Cerebellar nuclear complex (tissue), 1 donor: Measurements from ENCODE around the gene SKIDA1.

ENCODE experiments used
- DNase-seq, 2 experiments: peaks; one replicate each; lab custom pipeline; 2025; lab: John Stamatoyannopoulos, UW

Gene SKIDA1

DNA sequence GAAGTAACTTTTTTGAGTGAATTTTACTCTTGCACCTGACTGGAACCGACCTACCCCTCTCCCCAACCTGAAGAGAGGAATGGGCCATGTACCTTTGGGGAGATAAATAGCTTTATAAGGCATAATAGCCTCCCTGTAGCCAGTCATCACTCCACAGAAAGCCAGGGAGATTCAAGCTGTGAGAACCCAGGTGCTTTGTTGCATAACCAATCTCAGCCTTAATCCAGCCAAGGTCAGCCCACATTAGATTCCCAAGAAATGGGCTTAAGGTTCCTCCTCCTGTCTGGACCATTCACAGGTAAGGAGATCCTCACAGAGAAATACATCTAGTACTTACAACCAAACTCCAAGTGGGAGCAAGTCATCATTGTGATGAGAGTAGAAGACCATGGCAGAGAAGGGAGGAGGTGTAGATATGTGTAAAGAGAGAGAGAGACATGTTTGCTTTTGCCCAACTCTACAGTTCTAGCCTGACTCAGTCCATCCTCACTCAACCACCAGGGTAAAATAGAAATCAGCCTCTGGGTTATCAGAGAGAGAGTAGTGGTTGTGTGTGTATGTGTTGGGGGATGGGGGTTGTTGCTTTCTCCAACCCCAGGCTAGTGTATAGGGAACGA is 23.6 kb downstream of the SKIDA1 start:
- DNase-seq, result no peak

DNA sequence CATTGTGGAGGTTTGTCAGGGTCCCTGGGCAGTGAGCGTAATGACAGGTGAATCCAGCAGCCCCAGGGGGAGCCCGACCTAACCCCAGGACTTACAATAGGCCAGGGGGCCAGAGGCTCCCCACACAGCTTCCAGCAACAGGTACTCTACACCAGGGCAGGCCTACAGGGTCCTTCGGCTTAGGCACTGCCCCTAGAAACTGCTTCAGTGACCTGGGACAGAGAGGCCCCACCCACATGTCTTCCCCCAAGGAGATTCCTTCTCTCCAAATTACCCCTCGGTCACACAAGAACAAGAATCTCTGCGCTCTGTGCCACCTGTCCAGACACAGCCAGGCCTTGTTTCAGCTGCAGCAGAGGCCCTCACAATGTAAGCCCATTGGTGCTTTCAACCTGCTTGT is 24.4 kb downstream of the SKIDA1 start:
- no peak for DNase-seq

DNA sequence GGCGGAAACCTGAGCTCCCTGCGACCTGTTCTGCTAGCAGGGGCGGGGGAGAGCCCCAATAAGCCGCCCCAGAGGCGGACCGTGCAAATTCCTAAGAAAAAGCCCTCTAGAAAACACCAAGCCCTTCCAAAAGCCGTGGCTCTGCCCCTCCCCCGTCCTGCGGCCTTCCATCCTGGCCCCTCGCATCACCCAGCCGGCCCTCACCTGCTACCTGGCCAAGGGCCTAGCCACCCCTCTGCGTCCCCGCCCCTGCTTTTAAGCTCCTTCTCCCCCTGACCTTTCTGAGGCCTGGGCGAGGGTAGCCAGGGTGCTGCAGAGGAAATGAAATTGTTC is 24.9 kb downstream of the SKIDA1 start:
- no peak for DNase-seq

DNA sequence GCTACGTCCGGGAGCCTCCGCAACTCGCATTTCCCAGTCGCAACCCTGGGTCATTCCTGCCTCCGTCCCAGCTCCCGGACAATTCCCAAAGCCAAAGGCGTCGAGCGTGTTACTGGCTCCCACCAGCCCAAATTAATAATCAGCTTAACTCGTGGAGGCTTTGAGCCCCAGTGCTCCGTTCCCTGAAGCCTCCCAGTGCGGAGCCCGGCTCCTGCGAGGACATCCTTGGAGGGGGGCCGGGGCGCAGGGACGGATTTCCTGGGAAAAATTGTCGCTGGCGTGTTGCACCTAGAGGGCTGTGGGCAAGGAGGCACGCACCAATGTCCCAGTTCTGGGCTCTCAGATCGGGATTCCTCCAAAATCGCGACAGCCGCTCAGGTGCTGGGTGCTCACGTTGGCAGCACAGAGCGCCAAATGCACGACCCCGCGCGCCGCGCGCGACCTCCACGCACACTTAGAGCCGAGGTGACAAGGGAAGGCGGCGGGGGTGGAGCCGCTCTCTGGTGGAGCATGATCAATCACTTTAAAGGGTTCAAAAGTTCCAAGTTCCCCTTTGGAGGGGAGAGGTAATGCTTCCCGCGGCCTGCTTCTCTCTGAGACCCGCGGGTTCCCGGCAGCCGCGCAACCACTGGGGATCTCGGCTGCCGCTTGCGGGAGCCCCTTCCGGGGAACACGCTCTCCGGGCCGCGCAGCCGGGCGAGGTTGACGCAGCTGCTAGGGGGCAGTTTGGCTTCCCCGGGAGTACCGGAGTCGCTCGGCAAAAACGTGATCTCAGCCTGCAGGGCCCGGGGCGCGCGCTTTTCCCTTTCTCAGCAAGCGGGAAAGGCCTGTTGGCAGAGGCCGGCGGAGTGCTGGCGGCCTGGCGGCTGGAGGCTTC is 25.5 kb downstream of the SKIDA1 start:
- no peak for DNase-seq

DNA sequence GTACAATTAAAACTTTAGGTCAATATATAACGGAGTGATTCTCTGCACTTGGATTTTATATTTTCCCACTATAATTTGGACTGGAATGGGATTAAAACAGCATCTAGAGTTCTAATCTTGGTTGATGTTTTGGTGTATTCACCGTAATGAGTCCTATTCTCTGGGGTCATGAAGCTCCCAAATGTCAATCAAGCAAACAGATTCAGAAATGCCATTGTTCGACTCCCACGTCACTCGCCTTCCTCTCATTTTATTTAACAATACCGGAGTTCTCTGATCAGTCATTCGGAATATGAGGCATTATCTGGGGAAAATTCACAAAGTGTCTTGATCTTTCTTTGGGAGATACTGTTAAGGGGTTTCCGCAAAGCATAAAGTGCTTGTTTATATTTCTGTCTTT is 26.5 kb downstream of the SKIDA1 start:
- no peak for DNase-seq

DNA sequence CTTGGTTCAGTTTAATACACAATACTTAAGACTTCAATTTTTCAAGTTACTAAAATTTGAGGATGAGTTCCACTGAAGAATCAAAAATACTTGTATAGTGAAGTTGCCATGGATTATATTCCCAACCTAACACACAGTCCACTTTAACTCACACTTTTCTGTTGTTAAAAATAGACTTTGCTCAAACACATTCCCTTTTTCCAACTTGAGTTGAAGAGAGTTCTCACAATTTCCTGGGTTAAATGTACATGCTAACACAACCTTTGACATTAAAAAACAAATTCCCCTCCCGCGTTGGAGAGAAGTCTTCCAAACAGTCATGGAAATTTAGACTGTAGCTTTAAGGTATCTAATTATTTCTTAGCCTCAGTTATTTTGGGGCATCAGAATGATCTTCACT is 27.1 kb downstream of the SKIDA1 start:
- no peak for DNase-seq

DNA sequence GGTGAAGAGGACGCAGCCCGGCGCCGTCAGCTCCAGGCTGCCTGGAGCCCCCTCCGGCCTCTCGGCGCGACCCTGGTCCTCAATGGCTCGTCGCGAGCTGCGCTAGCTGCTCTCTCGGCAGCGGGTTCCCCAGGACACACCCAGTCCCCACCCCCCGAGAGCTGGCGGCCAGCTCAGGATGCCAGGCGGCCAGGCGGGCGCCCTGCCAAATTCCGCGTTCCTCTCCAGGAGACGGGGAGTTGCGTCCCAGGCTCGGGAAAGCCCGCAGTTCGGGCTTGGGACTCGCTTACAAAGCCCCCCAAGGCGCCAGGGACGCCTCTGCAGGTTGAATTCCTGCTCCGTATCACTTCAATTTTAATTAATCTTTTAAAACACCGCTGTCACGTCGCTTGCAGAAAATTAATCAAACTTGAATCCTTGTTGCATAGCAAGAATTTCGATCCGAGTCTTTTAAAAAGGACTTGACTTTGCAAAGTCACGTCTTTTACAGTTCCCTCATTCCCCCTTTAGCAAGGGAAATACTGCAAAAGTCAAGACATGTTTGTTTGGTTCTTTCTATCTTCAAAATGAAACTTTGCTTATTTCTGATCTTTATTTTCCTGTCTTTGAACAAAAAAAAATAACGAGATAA is 28.2 kb downstream of the SKIDA1 start:
- no peak for DNase-seq

DNA sequence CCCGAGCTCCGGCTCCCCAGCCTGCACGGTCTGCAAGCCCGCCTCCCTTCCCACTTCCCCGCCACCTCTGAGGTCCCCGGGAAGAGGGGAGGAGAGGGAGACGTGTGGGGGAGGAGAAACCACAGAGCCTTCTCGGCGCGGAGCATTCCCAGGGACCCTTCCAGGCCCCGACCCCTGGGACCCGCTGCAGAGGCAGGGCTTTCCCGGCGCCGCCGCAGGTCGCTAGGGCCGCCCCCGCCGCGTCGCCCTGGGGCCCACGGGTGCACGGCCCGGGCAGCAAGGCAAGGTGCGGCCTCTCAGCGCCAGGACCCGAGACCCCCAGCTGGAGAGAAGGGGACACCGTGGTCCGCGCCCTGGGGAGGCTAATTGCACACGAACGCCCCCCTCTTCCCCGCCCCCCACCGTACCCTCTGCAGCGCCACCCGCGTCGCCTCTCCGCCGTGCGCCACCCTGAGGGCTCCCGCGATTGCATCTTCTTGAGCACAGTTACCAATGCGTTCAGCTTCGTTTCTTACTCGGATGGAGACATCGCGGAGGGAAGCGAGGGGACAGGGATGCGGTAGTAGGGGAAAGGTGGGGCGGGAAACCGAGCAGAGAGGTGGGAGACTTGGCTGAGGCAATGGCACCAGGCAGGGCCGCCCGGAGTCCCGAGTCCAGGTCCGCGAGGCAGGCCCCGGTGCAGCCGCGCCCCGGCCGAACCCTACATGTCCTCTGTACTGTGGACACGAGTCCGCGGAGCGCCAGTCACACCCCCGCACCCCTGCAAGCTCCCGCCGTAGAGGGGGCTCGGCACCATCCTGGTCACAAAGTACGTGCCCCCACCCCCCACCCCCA is 28.9 kb downstream of the SKIDA1 start:
- DNase-seq, result no peak

DNA sequence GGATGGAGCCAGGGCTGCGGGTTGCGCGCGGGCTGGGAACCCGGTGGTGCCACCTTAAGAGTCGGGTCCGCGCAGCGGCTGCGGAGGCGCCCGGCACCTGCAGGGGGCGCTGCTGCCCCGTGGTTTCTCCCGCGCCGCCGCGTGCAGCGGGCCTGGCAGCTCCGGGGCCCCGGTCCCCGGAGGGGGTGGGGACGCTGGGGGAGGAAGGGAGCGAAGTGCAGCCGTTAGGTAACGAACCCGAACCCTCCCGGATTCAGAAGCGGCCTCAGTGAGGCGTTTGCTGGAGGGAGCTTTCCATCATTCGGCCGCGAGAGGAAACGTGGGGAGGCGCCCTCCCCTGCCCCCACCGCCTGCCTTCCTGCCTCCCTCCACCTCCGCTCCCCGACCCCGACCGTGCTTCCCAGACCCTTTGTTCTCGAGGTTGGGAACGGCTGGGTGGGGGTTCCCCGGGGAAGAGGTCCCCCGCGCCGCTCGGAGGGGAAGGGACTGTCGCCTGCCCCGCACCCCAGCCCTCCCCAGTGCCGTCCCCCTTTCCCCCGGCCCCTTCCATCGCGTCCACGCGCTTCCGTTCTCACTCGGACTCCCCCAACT is 29.6 kb downstream of the SKIDA1 start:
- DNase-seq, result no peak

DNA sequence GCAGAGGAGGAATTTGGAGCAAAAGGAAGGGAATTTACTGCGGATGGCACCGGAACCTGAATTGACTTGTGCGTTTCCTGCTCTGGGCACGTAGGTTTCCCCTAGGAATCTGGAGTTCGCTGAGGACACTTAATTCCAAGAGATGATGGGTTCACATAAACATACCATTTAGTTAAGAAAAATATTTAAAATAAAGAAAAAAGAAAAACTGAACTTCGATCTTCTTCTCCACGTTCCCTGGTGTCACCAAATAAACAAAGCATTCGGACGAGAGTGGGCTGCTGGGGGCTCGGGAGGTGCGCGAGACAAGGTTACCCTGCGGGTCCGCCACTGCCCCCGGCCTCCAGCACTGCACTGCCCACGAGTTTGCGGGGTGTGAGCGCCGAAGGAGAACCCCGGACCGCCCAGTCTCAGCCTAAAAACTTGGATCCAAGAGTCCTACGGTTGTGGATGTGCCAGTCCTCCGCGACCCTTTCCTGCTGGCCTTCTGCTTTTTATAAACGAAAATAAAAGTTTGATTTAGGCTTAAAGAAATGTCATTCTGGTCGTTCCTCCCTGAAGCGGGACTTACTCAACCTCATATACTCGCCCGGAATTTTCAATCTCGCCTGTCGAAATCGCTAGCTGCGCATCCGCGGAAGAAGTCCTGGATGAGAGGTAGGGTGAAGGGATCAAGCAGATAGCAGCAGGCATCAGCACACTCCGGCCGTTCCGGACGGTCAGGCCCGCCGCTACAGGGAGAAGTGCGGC is 30.3 kb downstream of the SKIDA1 start:
- DNase-seq, result no peak

DNA sequence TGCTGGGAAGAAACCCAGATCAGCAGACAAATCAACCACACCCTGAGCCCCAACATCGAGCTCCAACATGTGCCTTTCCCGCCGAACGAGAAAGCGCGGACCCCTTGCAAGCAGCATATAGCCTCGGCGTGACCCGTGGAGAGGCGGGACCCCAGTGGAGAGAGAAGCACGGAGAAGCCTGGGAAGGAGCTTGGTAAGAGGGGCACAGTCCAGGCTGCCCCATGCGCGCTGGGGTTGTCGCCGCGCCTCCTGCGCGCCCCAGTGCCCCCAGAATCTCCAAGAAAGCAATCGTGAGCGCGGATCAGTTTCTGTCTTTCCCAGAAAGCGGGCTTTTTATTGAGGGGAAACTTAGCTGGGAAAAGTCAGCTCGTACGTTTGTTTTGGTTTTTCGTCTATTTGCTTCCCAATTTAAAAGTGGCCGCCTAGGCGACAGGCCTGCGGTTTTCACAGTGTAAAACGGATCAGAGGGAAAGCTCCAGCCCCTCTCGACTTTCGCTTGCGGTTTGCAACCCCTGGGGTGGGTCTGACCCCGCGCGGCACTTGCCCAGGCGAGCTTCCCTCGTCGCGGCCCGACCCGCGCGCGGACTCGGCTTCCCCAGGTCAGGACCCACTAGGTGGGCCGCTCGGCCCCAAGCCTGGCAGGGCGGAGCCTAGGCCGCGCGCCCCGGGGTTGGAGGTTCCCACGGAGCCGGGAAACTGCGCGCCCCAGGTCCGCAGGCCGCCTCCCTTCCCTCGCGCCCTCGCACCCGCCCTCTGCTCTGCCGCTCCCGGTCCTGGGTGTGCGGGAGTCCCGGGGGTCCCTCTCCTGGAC is 31.1 kb downstream of the SKIDA1 start:
- no peak for DNase-seq

DNA sequence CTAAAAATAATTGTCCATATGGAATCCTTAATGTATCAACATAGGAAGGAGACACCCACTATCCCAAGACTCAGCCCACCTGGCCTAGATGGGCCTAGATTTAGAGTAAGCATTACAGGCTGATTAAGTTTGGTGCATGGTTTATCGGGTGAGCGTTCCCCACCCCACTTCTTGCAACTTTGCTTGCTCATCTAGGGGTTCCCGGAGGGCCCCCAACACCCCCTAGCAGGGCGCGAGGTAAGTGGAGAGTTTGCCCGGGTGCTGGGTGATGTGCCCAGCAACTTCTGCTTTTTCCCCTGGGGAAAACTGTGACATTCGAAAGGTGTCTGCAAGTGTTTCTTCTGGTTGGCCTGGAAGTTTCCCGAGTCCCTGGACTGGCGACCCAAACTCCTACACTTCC is 31.7 kb downstream of the SKIDA1 start:
- DNase-seq, result no peak

DNA sequence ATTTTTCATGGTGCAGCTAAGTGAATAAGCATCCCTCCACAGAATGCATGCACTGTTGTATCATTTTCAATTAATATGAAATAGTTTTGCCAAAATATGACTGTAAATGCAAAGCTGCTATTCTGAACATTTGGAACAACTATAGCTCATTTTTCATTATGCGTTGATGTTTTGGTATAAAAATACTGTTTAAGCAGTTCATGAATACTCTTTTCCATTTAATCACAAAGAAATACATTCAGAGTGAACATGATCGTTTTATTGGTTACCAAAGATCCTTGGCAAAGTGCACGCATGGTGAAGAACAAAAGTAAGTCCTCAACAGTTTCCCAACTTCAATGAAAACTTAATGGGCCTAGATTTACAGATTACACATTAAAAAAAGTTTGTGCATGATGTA is 33.1 kb downstream of the SKIDA1 start:
- no peak for DNase-seq

DNA sequence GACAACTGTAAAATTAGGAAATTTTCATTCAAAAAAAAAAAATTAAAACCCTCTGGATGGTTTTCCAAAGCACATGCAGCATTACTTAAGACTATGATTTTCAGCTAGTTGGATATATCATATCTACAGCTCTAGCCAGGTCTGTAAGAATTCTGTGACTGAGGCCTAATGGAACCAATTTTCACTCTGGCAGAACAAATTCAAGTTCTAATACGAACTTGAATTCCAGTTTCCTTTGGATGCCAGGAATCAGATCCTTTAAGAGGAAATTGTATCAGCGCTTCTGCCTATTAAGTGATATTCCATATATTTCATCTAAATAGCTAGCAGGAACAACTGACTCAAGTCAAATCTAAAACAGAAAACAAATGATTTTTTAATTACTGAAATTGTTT is 34.8 kb downstream of the SKIDA1 start:
- no peak for DNase-seq

DNA sequence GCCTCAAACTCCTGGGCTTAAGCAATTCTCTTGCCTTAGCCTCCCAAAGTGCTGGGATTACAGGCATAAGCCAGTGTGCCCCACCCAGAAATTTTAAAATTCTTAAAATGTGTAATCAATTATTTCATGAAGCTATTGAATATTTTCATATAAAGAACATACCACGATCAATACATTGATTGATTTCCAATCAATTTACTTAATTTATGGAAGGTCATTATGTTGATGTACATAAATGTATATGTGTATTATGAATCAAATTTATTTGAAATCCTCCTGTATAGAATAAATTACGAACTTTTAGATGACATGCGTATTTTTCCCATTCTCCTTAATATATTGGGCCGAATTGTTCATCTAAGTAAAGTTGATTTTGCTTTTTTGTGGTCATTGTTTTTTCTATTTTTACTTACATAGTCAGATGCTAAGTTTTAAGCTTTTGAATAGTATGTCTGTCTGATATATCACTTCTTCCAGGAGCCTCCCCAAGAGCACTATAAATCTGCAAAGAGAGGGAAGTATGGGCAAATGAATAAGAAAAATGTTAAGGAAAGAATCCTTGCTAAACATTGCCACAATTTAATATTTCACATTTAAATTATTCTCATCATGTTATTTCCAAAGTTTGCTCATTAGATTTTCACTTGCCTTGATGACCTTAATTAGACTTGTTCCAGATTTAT is 35.3 kb downstream of the SKIDA1 start:
- no peak for DNase-seq

DNA sequence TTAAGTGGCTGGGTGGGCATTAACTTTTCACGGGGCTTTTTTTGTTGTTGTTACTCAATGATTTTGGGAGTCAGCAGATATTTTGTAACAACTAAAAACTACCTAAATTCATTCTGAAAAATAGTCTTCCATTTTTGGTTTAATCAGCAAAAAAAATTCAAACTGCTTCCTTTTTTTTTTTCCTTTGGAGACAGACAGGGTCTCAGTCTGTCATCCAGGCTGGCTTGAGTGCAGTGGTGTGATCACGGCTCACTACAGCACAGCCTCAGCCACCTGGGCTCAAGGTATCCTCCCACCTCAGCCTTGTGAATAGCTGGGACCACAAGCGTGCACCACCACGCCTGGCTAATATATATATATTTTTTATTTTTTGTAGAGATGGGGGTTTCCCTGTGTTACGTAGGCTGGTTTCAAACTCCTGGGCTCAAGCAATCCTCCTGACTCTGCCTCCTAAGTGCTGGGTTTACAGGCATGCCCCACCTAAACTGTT is 36.5 kb downstream of the SKIDA1 start:
- DNase-seq, result no peak

DNA sequence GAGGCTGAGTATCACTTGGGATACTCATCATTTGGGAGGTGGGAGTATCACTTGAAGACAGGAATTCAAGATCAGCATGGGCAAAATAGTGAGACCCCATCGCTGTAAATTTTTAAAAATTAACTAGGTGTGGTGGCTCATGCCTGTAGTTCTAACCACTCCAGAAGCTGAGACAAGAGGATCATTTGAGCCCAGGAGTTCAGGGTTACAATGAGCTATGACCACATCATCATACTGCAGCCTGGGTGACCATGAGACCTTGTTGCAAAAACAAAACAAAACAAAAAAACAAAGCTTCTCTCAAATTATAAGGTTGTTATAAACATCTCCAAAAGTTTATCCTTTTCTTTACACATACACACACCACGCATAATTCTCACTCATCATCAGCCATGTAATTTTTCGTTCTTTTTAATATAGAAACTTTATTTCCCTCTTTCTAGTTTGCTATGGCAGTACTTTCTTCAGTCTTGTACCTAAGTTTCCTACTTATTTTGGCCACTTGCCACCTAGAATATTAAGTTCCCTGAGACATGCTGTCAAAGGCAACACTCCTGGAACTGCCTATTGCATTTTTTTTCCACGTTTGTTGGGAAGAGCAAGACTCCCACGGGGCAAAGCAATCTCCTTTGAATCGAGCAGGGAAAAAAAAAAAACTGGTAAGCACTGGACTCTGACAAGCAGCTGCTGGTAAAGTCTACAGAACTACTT is 37.1 kb downstream of the SKIDA1 start:
- DNase-seq, result no peak

DNA sequence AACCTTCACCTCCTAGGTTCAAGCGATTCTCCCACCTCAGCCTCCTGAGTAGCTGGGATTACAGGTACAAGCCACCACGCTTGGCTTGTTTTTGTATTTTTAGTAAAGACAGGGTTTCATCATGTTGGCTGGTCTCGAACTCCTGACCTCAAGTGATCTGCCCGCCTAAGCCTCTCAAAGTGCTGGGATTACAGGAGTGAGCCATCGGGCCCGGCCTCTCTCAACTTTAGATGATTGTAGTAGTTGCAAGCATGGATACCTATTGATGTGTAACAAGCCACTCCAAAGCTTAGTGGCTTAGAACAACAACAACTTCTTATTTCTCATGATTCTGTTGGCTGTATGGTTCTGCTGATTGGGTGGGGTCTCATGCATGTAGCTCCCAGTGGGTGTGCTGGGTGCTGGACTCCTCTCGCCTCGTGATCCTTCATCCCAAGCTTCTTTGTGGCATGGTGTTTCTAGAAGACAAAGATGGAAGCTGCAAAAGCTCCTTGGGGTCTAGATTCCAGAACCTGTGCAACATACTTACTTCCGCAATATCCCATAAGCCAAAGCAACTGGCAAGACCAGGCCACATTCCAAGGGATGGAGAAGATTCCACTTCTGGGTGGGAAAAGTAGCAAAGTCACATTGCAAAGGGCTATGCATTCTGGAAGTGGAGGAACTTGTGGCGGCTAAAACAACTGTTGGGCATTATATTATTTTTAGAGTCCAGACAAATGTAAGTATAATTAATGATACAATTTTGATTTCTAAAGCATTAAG is 37.9 kb downstream of the SKIDA1 start:
- no peak for DNase-seq
